ENCODE data around the gene LMAN2. TPM values are rescaled to one million over a fixed set of nuclear protein-coding genes. Genes with fewer than 3 reads are reported as not detected.

LMAN2 gene
- total and polyA plus RNA-seq, 10 donors: 50.1 to 211 (median 98.1) TPM

- peaks cover 0 to 60% (median 23%) of the 10 kb centered on the region in 6 donors for H3K4me1 ChIP-seq
Measured at GRCh38 chr5:177319913-177320588, 31.4 kb downstream of the LMAN2 start.

GRCh38 chr5:177317959-177318377, 33.5 kb downstream of the LMAN2 start:
- intact Hi-C loops (cut with DNase I; ENCODE audit: low total_unique reads): loop anchor here (10.0 kb wide), 2 partner anchors 47 to 137 kb away; no protein-coding TSS in a partner anchor
- 35 to 41% (median 36%) methylated on average over 7 of the region's 7 CpGs for WGBS, 5 donors
- Histone ChIP-seq H3K9me3 (no peaks in the 10 kb centered on the region), H3K27me3 (replicated peaks in 1 of 7) (no peaks in the 10 kb centered on the region), H3K36me3 (peaks cover 0 to 18% (median 0%) of the 10 kb centered on the region in 6 donors), H3K4me3 (no peak overlapping the region), H3K27ac (no peak overlapping the region), H3K4me1 (peaks cover under 1 to 73% (median 35%) of the 10 kb centered on the region in 6 donors)
- DNase-seq: peak; percentile 88
- TF ChIP-seq CTCF (IDR thresholded peaks at IDR 0.05 in 8 of 11, conservative IDR thresholded peaks at IDR 0.05 in 3 of 11): peak; percentile 73 to 91 (median 88)
- TF ChIP-seq POLR2A (IDR thresholded peaks at IDR 0.05): no peak
- peak in 1 of 3 donors; percentile 46 for TF ChIP-seq POLR2AphosphoS5 (IDR thresholded peaks at IDR 0.05)

More at GRCh38 chr5:177319913-177320588, 31.4 kb downstream of the LMAN2 start:
- Histone ChIP-seq H3K36me3 (peaks cover 0 to 26% (median 2%) of the 10 kb centered on the region in 6 donors), H3K4me3 (no peak overlapping the region), H3K9me3 (no peaks in the 10 kb centered on the region), H3K27ac (peak overlapping the region in 1 of 8 donors; percentile 5), H3K27me3 (replicated peaks in 1 of 7) (no peaks in the 10 kb centered on the region)
- 63 to 88% (median 75%) methylated on average over 8 to 14 of the region's 14 CpGs for WGBS, 5 donors
- DNase-seq: peak; percentile 86
- intact Hi-C loops (cut with DNase I; ENCODE audit: low total_unique reads): loop anchor here (10.0 kb wide), 2 partner anchors 45 to 135 kb away; no protein-coding TSS in a partner anchor
- TF ChIP-seq POLR2AphosphoS5 (IDR thresholded peaks at IDR 0.05): peak in 1 of 3 donors; percentile 19
- TF ChIP-seq POLR2A (IDR thresholded peaks at IDR 0.05): no peak

- no peak for TF ChIP-seq POLR2A (IDR thresholded peaks at IDR 0.05)
- no peak for TF ChIP-seq POLR2AphosphoS5 (IDR thresholded peaks at IDR 0.05)
- TF ChIP-seq CTCF (IDR thresholded peaks at IDR 0.05 in 8 of 11, conservative IDR thresholded peaks at IDR 0.05 in 3 of 11): no peak
- H3K27ac ChIP-seq: no peak overlapping the region
- H3K36me3 ChIP-seq: peaks cover 0 to 18% (median 0%) of the 10 kb centered on the region in 6 donors
- no peaks in the 10 kb centered on the region for H3K9me3 ChIP-seq
- DNase-seq: no peak
- WGBS, 5 donors: 71 to 93% (median 90%) methylated on average over 3 of the region's 3 CpGs
- no peaks in the 10 kb centered on the region for H3K27me3 ChIP-seq (replicated peaks in 1 of 7)
- intact Hi-C loops (cut with DNase I; ENCODE audit: low total_unique reads): loop anchor here (10.0 kb wide), 2 partner anchors 49 to 139 kb away; no protein-coding TSS in a partner anchor
- H3K4me3 ChIP-seq: no peak overlapping the region
- peaks cover 13 to 83% (median 52%) of the 10 kb centered on the region in 6 donors for H3K4me1 ChIP-seq
Measured at GRCh38 chr5:177316005-177316404, 35.5 kb downstream of the LMAN2 start.

GRCh38 chr5:177315411-177315810, 36.1 kb downstream of the LMAN2 start:
- H3K4me1 ChIP-seq: peaks cover 19 to 83% (median 53%) of the 10 kb centered on the region in 6 donors
- H3K27ac ChIP-seq: no peak overlapping the region
- no peaks in the 10 kb centered on the region for H3K9me3 ChIP-seq
- no peaks in the 10 kb centered on the region for H3K27me3 ChIP-seq (replicated peaks in 1 of 7)
- no peak overlapping the region for H3K4me3 ChIP-seq
- WGBS, 5 donors: 77 to 89% (median 83%) methylated on average over 5 to 7 of the region's 7 CpGs
- DNase-seq: peak; percentile 43
- intact Hi-C loops (cut with DNase I; ENCODE audit: low total_unique reads): loop anchor here (10.0 kb wide), 2 partner anchors 49 to 139 kb away; no protein-coding TSS in a partner anchor
- H3K36me3 ChIP-seq: peaks cover 0 to 17% (median 0%) of the 10 kb centered on the region in 6 donors
- TF ChIP-seq POLR2A (IDR thresholded peaks at IDR 0.05) (no peak), POLR2AphosphoS5 (IDR thresholded peaks at IDR 0.05) (peak in 1 of 3 donors; percentile 0)
